Measurements from ENCODE around the gene PTPN4. TPM values are rescaled to one million over a fixed set of nuclear protein-coding genes. Genes with fewer than 3 reads are reported as not detected.

The PTPN4 gene
- total RNA-seq, 1 experiment from 2014 or later = 46.8 TPM

GRCh38 chr2:119941981-119942513 lies 182.3 kb downstream of the PTPN4 start:
- Mint-ChIP-seq H3K27ac (ENCODE audit: unreplicated experiment) (no peak overlapping the region), H3K9me3 (ENCODE audit: unreplicated experiment) (no peaks in the 10 kb centered on the region), H3K36me3 (ENCODE audit: insufficient read depth, unreplicated experiment) (peaks cover 2% of the 10 kb centered on the region), H3K27me3 (ENCODE audit: insufficient read depth, unreplicated experiment) (no peaks in the 10 kb centered on the region), H3K4me3 (ENCODE audit: unreplicated experiment) (no peak overlapping the region), H3K4me1 (ENCODE audit: low read depth, unreplicated experiment) (no peaks in the 10 kb centered on the region)
- CTCF ChIA-PET = no interaction called here
- POLR2A ChIA-PET = no interaction called here
- H3K9me3 ChIP-seq = no peaks in the 10 kb centered on the region; the same call in 1 of the 2 replicates
- no peaks in the 10 kb centered on the region for H3K4me1 ChIP-seq
- DNase-seq = no peak
- no TSS peak for BruUV-seq (replicated peaks)
- intact Hi-C loops (cut with micrococcal nuclease; ENCODE audit: unreplicated experiment) = loop anchor here (10.0 kb wide), 1 partner anchor 233 kb away; no protein-coding TSS in a partner anchor
- H3K36me3 ChIP-seq (ENCODE audit: control insufficient read depth, insufficient read depth, low read length) = no peaks in the 10 kb centered on the region
- no peak overlapping the region for H3K4me3 ChIP-seq (ENCODE audit: low read depth, low read length)
- no peak for TF ChIP-seq CTCF (IDR thresholded peaks at IDR 0.05; ENCODE audit: insufficient read depth in 1 of 2, low read depth in 1 of 2, low read length in 1 of 2, severe bottlenecking in 1 of 2, unreplicated experiment in 1 of 2)
- no peaks in the 10 kb centered on the region for H3K27me3 ChIP-seq (replicated peaks; ENCODE audit: control insufficient read depth, insufficient read depth, low read length)

- Histone ChIP-seq H3K4me1 (no peaks in the 10 kb centered on the region), H3K36me3 (ENCODE audit: control insufficient read depth, insufficient read depth, low read length) (no peaks in the 10 kb centered on the region), H3K4me3 (ENCODE audit: low read depth, low read length) (no peak overlapping the region), H3K27me3 (replicated peaks; ENCODE audit: control insufficient read depth, insufficient read depth, low read length) (no peaks in the 10 kb centered on the region), H3K9me3 (no peaks in the 10 kb centered on the region; the same call in 1 of the 2 replicates)
- Mint-ChIP-seq H3K36me3 (ENCODE audit: insufficient read depth, unreplicated experiment) (peaks cover 10% of the 10 kb centered on the region), H3K27ac (ENCODE audit: unreplicated experiment) (no peak overlapping the region), H3K4me1 (ENCODE audit: low read depth, unreplicated experiment) (no peaks in the 10 kb centered on the region), H3K4me3 (ENCODE audit: unreplicated experiment) (no peak overlapping the region), H3K9me3 (ENCODE audit: unreplicated experiment) (no peaks in the 10 kb centered on the region), H3K27me3 (ENCODE audit: insufficient read depth, unreplicated experiment) (no peaks in the 10 kb centered on the region)
- intact Hi-C loops (cut with micrococcal nuclease; ENCODE audit: unreplicated experiment) = loop anchor here (10.0 kb wide), 1 partner anchor 232 kb away; no protein-coding TSS in a partner anchor
- CTCF ChIA-PET = no interaction called here
- TF ChIP-seq CTCF (IDR thresholded peaks at IDR 0.05; ENCODE audit: insufficient read depth in 1 of 2, low read depth in 1 of 2, low read length in 1 of 2, severe bottlenecking in 1 of 2, unreplicated experiment in 1 of 2) = no peak
- POLR2A ChIA-PET = no interaction called here
- no TSS peak for BruUV-seq (replicated peaks)
- no peak for DNase-seq
Measured at GRCh38 chr2:119943058-119943457, 183.3 kb downstream of the PTPN4 start.

GRCh38 chr2:119947535-119947934 lies 187.8 kb downstream of the PTPN4 start:
- Mint-ChIP-seq H3K4me1 (ENCODE audit: low read depth, unreplicated experiment) (no peaks in the 10 kb centered on the region), H3K36me3 (ENCODE audit: insufficient read depth, unreplicated experiment) (peaks cover 24% of the 10 kb centered on the region), H3K27ac (ENCODE audit: unreplicated experiment) (no peak overlapping the region), H3K27me3 (ENCODE audit: insufficient read depth, unreplicated experiment) (no peaks in the 10 kb centered on the region), H3K9me3 (ENCODE audit: unreplicated experiment) (no peaks in the 10 kb centered on the region), H3K4me3 (ENCODE audit: unreplicated experiment) (no peak overlapping the region)
- peaks cover 2% of the 10 kb centered on the region; the same call in 1 of the 2 replicates for H3K36me3 ChIP-seq (ENCODE audit: control insufficient read depth, insufficient read depth, low read length)
- no peaks in the 10 kb centered on the region for H3K27me3 ChIP-seq (replicated peaks; ENCODE audit: control insufficient read depth, insufficient read depth, low read length)
- H3K4me3 ChIP-seq (ENCODE audit: low read depth, low read length) = no peak overlapping the region
- BruUV-seq (replicated peaks) = no TSS peak
- H3K9me3 ChIP-seq = no peaks in the 10 kb centered on the region
- no peaks in the 10 kb centered on the region for H3K4me1 ChIP-seq
- intact Hi-C loops (cut with micrococcal nuclease; ENCODE audit: unreplicated experiment) = loop anchor here (10.0 kb wide), 1 partner anchor 227 kb away; no protein-coding TSS in a partner anchor
- POLR2A ChIA-PET = no interaction called here
- no peak for TF ChIP-seq CTCF (IDR thresholded peaks at IDR 0.05; ENCODE audit: insufficient read depth in 1 of 2, low read depth in 1 of 2, low read length in 1 of 2, severe bottlenecking in 1 of 2, unreplicated experiment in 1 of 2)
- no peak for DNase-seq
- CTCF ChIA-PET = interaction anchor here (0.5 kb wide), 1 partner anchor 252 kb away, joined by 3 read pairs; no protein-coding TSS in a partner anchor

Measured in Caco-2 (cell line).